ENCODE results near the gene EHBP1. TPM values are rescaled to one million over a fixed set of nuclear protein-coding genes. Genes with fewer than 3 reads are reported as not detected.

EHBP1 gene
- polyA plus RNA-seq, 3 donors: 4.2 to 6.1 (median 6.0) TPM

GRCh38 chr2:62789918-62790317 lies 84.4 kb downstream of the EHBP1 start:
- Mint-ChIP-seq H3K27me3 (ENCODE audit: low read depth in 3 of 3) (no peaks in the 10 kb centered on the region), H3K9me3 (peaks cover 0 to 1% (median 0%) of the 10 kb centered on the region in 7 donors), H3K36me3 (no peaks in the 10 kb centered on the region), H3K4me1 (peaks cover 9% of the 10 kb centered on the region), H3K27ac (no peak overlapping the region), H3K4me3 (no peak overlapping the region)
- H3K9me3 ChIP-seq (replicated peaks in 1 of 2; ENCODE audit: control insufficient read depth in 1 of 2, insufficient read depth in 1 of 2, low read length in 2 of 2): no peaks in the 10 kb centered on the region
- no peaks in the 10 kb centered on the region for H3K79me2 ChIP-seq (ENCODE audit: insufficient read depth, low read length)
- intact Hi-C loops (cut with micrococcal nuclease): no loop called here
- no peak for TF ChIP-seq CTCF (IDR thresholded peaks at IDR 0.05)
- H3K36me3 ChIP-seq (replicated peaks in 1 of 2; ENCODE audit: control insufficient read depth in 1 of 2, insufficient read depth in 2 of 2, low read length in 2 of 2): no peaks in the 10 kb centered on the region
- no peak overlapping the region for H3K4me2 ChIP-seq (replicated peaks; ENCODE audit: extremely low read depth, low read length, poor library complexity, severe bottlenecking)
- H3K27me3 ChIP-seq (ENCODE audit: control insufficient read depth in 2 of 2, insufficient read depth in 2 of 2, low read length in 2 of 2): no peaks in the 10 kb centered on the region
- H3K27ac ChIP-seq (ENCODE audit: low read depth in 1 of 2, low read length in 2 of 2): no peak overlapping the region
- WGBS (ENCODE audit: insufficient coverage): 86% methylated on average over 1 of the region's 3 CpGs
- no peak overlapping the region for H3K9ac ChIP-seq (ENCODE audit: insufficient read depth, low read length, poor library complexity, severe bottlenecking)
- H3K4me3 ChIP-seq (replicated peaks in 1 of 3; ENCODE audit: low read depth in 2 of 3, low read length in 3 of 3): no peak overlapping the region
- H3K4me1 ChIP-seq (ENCODE audit: control insufficient read depth in 1 of 2, insufficient read depth in 2 of 2, low read length in 2 of 2): no peaks in the 10 kb centered on the region
- H4K20me1 ChIP-seq (ENCODE audit: insufficient read depth, low read length): no peaks in the 10 kb centered on the region
- DNase-seq: no peak
- no peak overlapping the region for H2AFZ ChIP-seq (ENCODE audit: insufficient read depth, low read depth, low read length, poor library complexity, severe bottlenecking)

- no peak for TF ChIP-seq CTCF (IDR thresholded peaks at IDR 0.05)
- H3K27ac ChIP-seq (ENCODE audit: low read depth in 1 of 2, low read length in 2 of 2): no peak overlapping the region
- Mint-ChIP-seq H3K4me3 (no peak overlapping the region), H3K27me3 (ENCODE audit: low read depth in 3 of 3) (no peaks in the 10 kb centered on the region), H3K36me3 (no peaks in the 10 kb centered on the region), H3K27ac (no peak overlapping the region), H3K9me3 (no peaks in the 10 kb centered on the region), H3K4me1 (no peaks in the 10 kb centered on the region)
- no peaks in the 10 kb centered on the region for H3K36me3 ChIP-seq (replicated peaks in 1 of 2; ENCODE audit: control insufficient read depth in 1 of 2, insufficient read depth in 2 of 2, low read length in 2 of 2)
- H3K4me2 ChIP-seq (replicated peaks; ENCODE audit: extremely low read depth, low read length, poor library complexity, severe bottlenecking): no peak overlapping the region
- H4K20me1 ChIP-seq (ENCODE audit: insufficient read depth, low read length): no peaks in the 10 kb centered on the region
- no peak overlapping the region for H3K9ac ChIP-seq (ENCODE audit: insufficient read depth, low read length, poor library complexity, severe bottlenecking)
- WGBS (ENCODE audit: insufficient coverage): no CpG with 5 or more reads among the region's 2 CpGs
- no peak overlapping the region for H2AFZ ChIP-seq (ENCODE audit: insufficient read depth, low read depth, low read length, poor library complexity, severe bottlenecking)
- H3K4me3 ChIP-seq (replicated peaks in 1 of 3; ENCODE audit: low read depth in 2 of 3, low read length in 3 of 3): no peak overlapping the region
- intact Hi-C loops (cut with micrococcal nuclease): no loop called here
- no peaks in the 10 kb centered on the region for H3K9me3 ChIP-seq (replicated peaks in 1 of 2; ENCODE audit: control insufficient read depth in 1 of 2, insufficient read depth in 1 of 2, low read length in 2 of 2)
- no peaks in the 10 kb centered on the region for H3K27me3 ChIP-seq (ENCODE audit: control insufficient read depth in 2 of 2, insufficient read depth in 2 of 2, low read length in 2 of 2)
- H3K4me1 ChIP-seq (ENCODE audit: control insufficient read depth in 1 of 2, insufficient read depth in 2 of 2, low read length in 2 of 2): no peaks in the 10 kb centered on the region
- no peak for DNase-seq
- no peaks in the 10 kb centered on the region for H3K79me2 ChIP-seq (ENCODE audit: insufficient read depth, low read length)
Measured at GRCh38 chr2:62792408-62792807, 86.9 kb downstream of the EHBP1 start.

Measured in CD14-positive monocyte (primary cell).